Naive thymus-derived CD4-positive, alpha-beta T cell (primary cell): ENCODE results near the gene TMEM260. TPM values are rescaled to one million over a fixed set of nuclear protein-coding genes. Genes with fewer than 3 reads are reported as not detected.

Experiments
- ATAC-seq: fragments of 150-1000 bp; cut with Tn5 transposase; 2 replicates; pipeline ENCODE4 v1.10.0; 2021; ENCODE audit warnings: mild to moderate bottlenecking, moderate library complexity
- CTCF ChIA-PET: fragments of 350-600 bp; sonication (Branson Sonifier 250); formaldehyde crosslinking; loops from one replicate; lab custom pipeline; 2021; ENCODE audit warnings: antibody characterized with exemption; lab: Charles Lee
- POLR2A ChIA-PET: fragments of 350-600 bp; sonication (Branson Sonifier 250); formaldehyde crosslinking; loops from one replicate; lab custom pipeline; 2021; ENCODE audit warnings: antibody characterized with exemption, inconsistent platforms; lab: Charles Lee
- DNase-seq, 9 donors: peaks; one replicate each; pipeline versions ENCODE4 v3.0.0 to v3.0.0-alpha.2; 2020 to 2022; ENCODE audit warnings: mixed read lengths in 1 of 9
- H3K27ac ChIP-seq: one replicate; pipeline ENCODE4 v1.7.0; 2013; ENCODE audit warnings: mild to moderate bottlenecking, low read depth, low read length, moderate library complexity
- H3K27me3 ChIP-seq, 2 donors: one replicate each; pipeline ENCODE4 v1.7.0; 2013; ENCODE audit warnings: low read length in 2 of 2, mild to moderate bottlenecking in 2 of 2, moderate library complexity in 2 of 2; ENCODE audit not compliant: control insufficient read depth in 2 of 2, insufficient read depth in 2 of 2
- H3K36me3 ChIP-seq, 3 experiments: 1 replicate in 2 of 3; 2 replicates in 1 of 3; pipeline ENCODE4 v1.7.0; 2013; ENCODE audit warnings: low read length in 3 of 3, mild to moderate bottlenecking in 3 of 3, moderate library complexity in 1 of 3; ENCODE audit not compliant: insufficient read depth in 3 of 3, control insufficient read depth in 2 of 3
- H3K4me1 ChIP-seq, 2 donors: one replicate each; pipeline ENCODE4 v1.7.0; 2013; ENCODE audit warnings: low read length in 2 of 2, mild to moderate bottlenecking in 2 of 2, moderate library complexity in 1 of 2; ENCODE audit not compliant: control insufficient read depth in 2 of 2, insufficient read depth in 2 of 2
- H3K4me3 ChIP-seq: 2 replicates; pipeline ENCODE4 v1.7.0; 2013; ENCODE audit warnings: mild to moderate bottlenecking, low read length
- H3K9me3 ChIP-seq, 3 experiments: 1 replicate in 2 of 3; 2 replicates in 1 of 3; pipeline ENCODE4 v1.7.0; 2013; ENCODE audit warnings: low read length in 3 of 3; ENCODE audit not compliant: control insufficient read depth in 2 of 3
- H3K27ac Mint-ChIP-seq, 9 donors: one replicate each; pipeline ENCODE4 v1.8.0; 2020 to 2022; ENCODE audit warnings: mixed read lengths in 9 of 9, mild to moderate bottlenecking in 8 of 9, moderate library complexity in 5 of 9, inconsistent platforms in 2 of 9
- H3K27me3 Mint-ChIP-seq, 5 donors: one replicate each; pipeline ENCODE4 v1.8.0; 2021 to 2022; ENCODE audit warnings: mixed read lengths in 5 of 5, mild to moderate bottlenecking in 1 of 5
- H3K36me3 Mint-ChIP-seq, 5 donors: one replicate each; pipeline ENCODE4 v1.8.0; 2020 to 2022; ENCODE audit warnings: mixed read lengths in 5 of 5, mild to moderate bottlenecking in 3 of 5, inconsistent platforms in 1 of 5
- H3K4me1 Mint-ChIP-seq, 7 donors: one replicate each; pipeline ENCODE4 v1.8.0; 2020 to 2022; ENCODE audit warnings: mixed read lengths in 7 of 7, mild to moderate bottlenecking in 3 of 7, inconsistent platforms in 1 of 7
- H3K4me3 Mint-ChIP-seq, 10 donors: one replicate each; pipeline ENCODE4 v1.8.0; 2020 to 2022; ENCODE audit warnings: mild to moderate bottlenecking in 10 of 10, mixed read lengths in 10 of 10, moderate library complexity in 6 of 10, inconsistent platforms in 2 of 10
- H3K9me3 Mint-ChIP-seq, 11 donors: one replicate each; pipeline ENCODE4 v1.8.0; 2020 to 2022; ENCODE audit warnings: mixed read lengths in 11 of 11, mild to moderate bottlenecking in 4 of 11, inconsistent platforms in 1 of 11, moderate library complexity in 1 of 11
- intact Hi-C, 2 donors: fragments of 100-400 bp; cut with micrococcal nuclease; formaldehyde crosslinking; loops; one replicate each; pipeline ENCODE4 v1.15.1; 2023
- polyA plus RNA-seq, 2 donors: library from polyadenylated mRNA; unstranded; fragments of 300-500 nt; fragmentation: Illumina TruSeq; gene quantifications; one replicate each; pipeline ENCODE4 v1.2.3, GENCODE V29; 2021
- total RNA-seq, 6 experiments: library from RNA in 5 of 6; stranded (reverse) in 5 of 6; gene quantifications; 1 replicate in 5 of 6; 2 replicates in 1 of 6; pipeline ENCODE4 v1.2.3 and lab custom pipeline; 2021 to 2026

Gene TMEM260
- total and polyA plus RNA-seq, 7 experiments from 2014 or later, result 9.8 to 39.0 (median 23.4) TPM

GRCh38 chr14:56648508-56649301 lies 69.1 kb downstream of the TMEM260 start:
- no peak overlapping the region for H3K4me3 ChIP-seq
- DNase-seq (no peak), ATAC-seq (no peak)
- H3K36me3 Mint-ChIP-seq, result peaks cover 4 to 40% (median 10%) of the 10 kb centered on the region in 5 donors
- no peaks in the 10 kb centered on the region for H3K27me3 ChIP-seq
- H3K9me3 ChIP-seq, result no peaks in the 10 kb centered on the region
- peaks cover 0 to 8% (median 0%) of the 10 kb centered on the region in 3 experiments for H3K36me3 ChIP-seq
- POLR2A ChIA-PET, result no interaction called here
- H3K27me3 Mint-ChIP-seq, result no peaks in the 10 kb centered on the region
- no peaks in the 10 kb centered on the region for H3K4me1 Mint-ChIP-seq
- H3K27ac ChIP-seq, result no peak overlapping the region
- no peak overlapping the region for H3K27ac Mint-ChIP-seq
- H3K4me1 ChIP-seq, result no peaks in the 10 kb centered on the region
- CTCF ChIA-PET, result interaction anchor here (0.6 to 0.7 kb wide), 2 partner anchors 476 to 1459 kb away, joined by 3 to 4 read pairs; no protein-coding TSS in a partner anchor
- no peak overlapping the region for H3K4me3 Mint-ChIP-seq
- intact Hi-C loops, result no loop called here
- H3K9me3 Mint-ChIP-seq, result no peaks in the 10 kb centered on the region

GRCh38 chr14:56649382-56649781 lies 69.8 kb downstream of the TMEM260 start:
- POLR2A ChIA-PET, result no interaction called here
- ATAC-seq (no peak), DNase-seq (no peak)
- Mint-ChIP-seq H3K9me3 (no peaks in the 10 kb centered on the region), H3K4me3 (no peak overlapping the region), H3K4me1 (no peaks in the 10 kb centered on the region), H3K27me3 (no peaks in the 10 kb centered on the region), H3K36me3 (peaks cover 4 to 35% (median 7%) of the 10 kb centered on the region in 5 donors), H3K27ac (no peak overlapping the region)
- intact Hi-C loops, result no loop called here
- CTCF ChIA-PET, result no interaction called here
- Histone ChIP-seq H3K27me3 (no peaks in the 10 kb centered on the region), H3K4me1 (no peaks in the 10 kb centered on the region), H3K36me3 (peaks cover 0 to 8% (median 0%) of the 10 kb centered on the region in 3 experiments), H3K27ac (no peak overlapping the region), H3K9me3 (no peaks in the 10 kb centered on the region), H3K4me3 (no peak overlapping the region)

DNA sequence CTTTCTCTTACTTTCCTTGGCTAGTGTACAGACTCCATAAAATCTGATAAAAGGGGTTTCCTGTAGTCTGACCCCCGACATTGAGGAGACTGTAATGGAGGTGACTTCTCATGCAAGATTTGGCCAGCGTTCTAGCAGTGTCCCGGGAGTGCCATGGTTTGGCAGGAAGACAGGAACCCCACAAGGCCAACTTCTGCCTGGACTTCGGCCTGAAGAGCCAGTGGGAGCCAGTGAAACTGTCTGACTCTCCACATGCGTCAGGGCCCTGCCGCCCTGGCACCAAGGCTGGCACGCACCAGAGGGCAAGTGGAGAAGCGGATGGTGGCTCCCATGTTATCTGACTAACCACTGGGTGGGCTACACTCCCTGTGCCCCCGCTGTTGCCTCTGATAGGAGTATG lies 70.5 kb downstream of the TMEM260 start:
- peaks cover 0 to 8% (median 0%) of the 10 kb centered on the region in 3 experiments for H3K36me3 ChIP-seq
- no peak overlapping the region for H3K27ac ChIP-seq
- H3K9me3 ChIP-seq, result no peaks in the 10 kb centered on the region
- no peak overlapping the region for H3K27ac Mint-ChIP-seq
- CTCF ChIA-PET, result no interaction called here
- H3K27me3 ChIP-seq, result no peaks in the 10 kb centered on the region
- DNase-seq, result no peak
- no peak for ATAC-seq
- H3K4me1 Mint-ChIP-seq, result no peaks in the 10 kb centered on the region
- H3K9me3 Mint-ChIP-seq, result no peaks in the 10 kb centered on the region
- intact Hi-C loops, result no loop called here
- POLR2A ChIA-PET, result no interaction called here
- H3K4me3 ChIP-seq, result no peak overlapping the region
- no peaks in the 10 kb centered on the region for H3K4me1 ChIP-seq
- no peak overlapping the region for H3K4me3 Mint-ChIP-seq
- no peaks in the 10 kb centered on the region for H3K27me3 Mint-ChIP-seq
- H3K36me3 Mint-ChIP-seq, result peaks cover 3 to 31% (median 7%) of the 10 kb centered on the region in 5 donors

GRCh38 chr14:56650979-56651378 lies 71.4 kb downstream of the TMEM260 start:
- no peaks in the 10 kb centered on the region for H3K9me3 Mint-ChIP-seq
- H3K4me3 Mint-ChIP-seq, result no peak overlapping the region
- peaks cover 3 to 31% (median 7%) of the 10 kb centered on the region in 5 donors for H3K36me3 Mint-ChIP-seq
- Histone ChIP-seq H3K36me3 (peaks cover 0 to 8% (median 0%) of the 10 kb centered on the region in 3 experiments), H3K27ac (no peak overlapping the region), H3K9me3 (no peaks in the 10 kb centered on the region), H3K4me3 (no peak overlapping the region), H3K4me1 (no peaks in the 10 kb centered on the region), H3K27me3 (no peaks in the 10 kb centered on the region)
- H3K27me3 Mint-ChIP-seq, result no peaks in the 10 kb centered on the region
- ChIA-PET CTCF (interaction anchor here (0.6 kb wide), 1 partner anchor 571 kb away, joined by 3 read pairs; no protein-coding TSS in a partner anchor), POLR2A (no interaction called here)
- no peak overlapping the region for H3K27ac Mint-ChIP-seq
- intact Hi-C loops, result no loop called here
- H3K4me1 Mint-ChIP-seq, result no peaks in the 10 kb centered on the region
- DNase-seq (no peak), ATAC-seq (no peak)

DNA sequence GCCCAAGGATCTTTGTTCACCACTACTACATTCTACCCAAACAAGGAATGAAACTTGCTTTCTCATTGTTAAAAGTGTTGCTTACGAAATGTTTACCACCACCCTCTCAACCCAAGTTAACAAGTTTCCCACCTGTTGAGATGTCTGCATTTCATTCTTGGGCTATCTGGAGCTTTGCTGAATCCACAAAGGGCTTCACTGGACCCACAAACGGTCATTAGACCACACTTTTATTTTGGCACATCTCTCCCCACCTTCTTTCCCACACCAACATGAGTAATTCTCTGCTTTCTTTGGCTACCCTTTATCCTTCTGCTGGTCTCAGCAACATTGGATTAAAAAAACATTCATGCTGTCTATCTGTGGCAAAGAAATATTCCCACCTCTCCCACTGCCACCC lies 78.0 kb downstream of the TMEM260 start:
- ATAC-seq (no peak), DNase-seq (no peak)
- H3K36me3 ChIP-seq, result no peaks in the 10 kb centered on the region
- no peak overlapping the region for H3K27ac Mint-ChIP-seq
- H3K27me3 ChIP-seq, result no peaks in the 10 kb centered on the region
- ChIA-PET POLR2A (no interaction called here), CTCF (no interaction called here)
- no peaks in the 10 kb centered on the region for H3K9me3 Mint-ChIP-seq
- no peak overlapping the region for H3K4me3 ChIP-seq
- no peaks in the 10 kb centered on the region for H3K4me1 Mint-ChIP-seq
- H3K36me3 Mint-ChIP-seq, result no peaks in the 10 kb centered on the region
- no peaks in the 10 kb centered on the region for H3K9me3 ChIP-seq
- H3K4me1 ChIP-seq, result no peaks in the 10 kb centered on the region
- H3K4me3 Mint-ChIP-seq, result no peak overlapping the region
- no peaks in the 10 kb centered on the region for H3K27me3 Mint-ChIP-seq
- intact Hi-C loops, result no loop called here
- H3K27ac ChIP-seq, result no peak overlapping the region

GRCh38 chr14:56659378-56659777 lies 79.8 kb downstream of the TMEM260 start:
- H3K27me3 ChIP-seq, result no peaks in the 10 kb centered on the region
- peaks cover 0 to 5% (median 0%) of the 10 kb centered on the region in 5 donors for H3K36me3 Mint-ChIP-seq
- H3K27me3 Mint-ChIP-seq, result peaks cover 0 to 4% (median 2%) of the 10 kb centered on the region in 5 donors
- H3K4me3 ChIP-seq, result no peak overlapping the region
- no peaks in the 10 kb centered on the region for H3K9me3 ChIP-seq
- H3K36me3 ChIP-seq, result no peaks in the 10 kb centered on the region
- CTCF ChIA-PET, result no interaction called here
- H3K27ac Mint-ChIP-seq, result no peak overlapping the region
- no peak for ATAC-seq
- intact Hi-C loops, result no loop called here
- POLR2A ChIA-PET, result no interaction called here
- H3K9me3 Mint-ChIP-seq, result peaks cover 0 to 9% (median 0%) of the 10 kb centered on the region in 11 donors
- no peaks in the 10 kb centered on the region for H3K4me1 ChIP-seq
- H3K4me1 Mint-ChIP-seq, result no peaks in the 10 kb centered on the region
- no peak for DNase-seq
- no peak overlapping the region for H3K27ac ChIP-seq
- H3K4me3 Mint-ChIP-seq, result no peak overlapping the region
